Measurements from ENCODE around the gene SLC13A4. TPM values are rescaled to one million over a fixed set of nuclear protein-coding genes. Genes with fewer than 3 reads are reported as not detected.

Gene SLC13A4
- total RNA-seq, 1 donor: 0.36 TPM

DNA sequence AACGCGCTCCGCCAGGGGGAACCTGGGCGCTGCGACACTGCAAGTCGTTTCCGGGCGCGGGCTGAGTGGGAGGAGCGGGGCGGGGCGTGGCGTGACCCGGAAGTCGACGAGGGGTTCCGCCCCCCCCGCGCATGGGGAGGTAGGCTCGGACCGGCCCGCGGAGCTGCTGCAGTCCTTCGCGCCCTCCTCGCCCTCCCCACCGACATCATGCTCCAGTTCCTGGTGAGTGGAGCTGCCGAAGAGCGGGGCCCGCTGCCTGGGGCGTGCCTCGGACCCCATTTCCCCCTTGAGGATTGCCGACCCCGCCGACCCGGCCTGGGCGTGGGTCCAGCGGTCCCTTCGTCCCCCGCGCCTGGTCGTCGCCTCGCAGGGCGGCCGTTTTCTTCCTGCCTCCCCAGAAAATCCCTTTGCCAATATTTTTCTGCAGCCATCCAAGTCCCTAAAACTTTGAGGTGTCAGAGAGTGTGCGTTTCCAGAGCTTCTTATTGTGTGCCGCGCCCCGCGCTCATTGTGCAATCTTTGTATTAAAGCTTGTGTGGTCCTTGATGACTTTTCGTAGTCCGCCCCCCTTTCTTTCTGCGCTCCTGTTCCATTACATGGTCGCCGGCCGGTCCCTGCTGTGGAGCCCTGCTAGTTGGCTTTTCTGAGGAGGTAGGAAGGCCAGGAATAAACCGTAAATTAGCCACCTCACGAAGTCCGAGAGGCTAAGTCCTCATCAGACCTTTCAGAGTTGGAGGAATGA lies 65.4 kb downstream of the SLC13A4 start, which contains the start of gene STMP1:
STMP1 (plus strand) TSS at position 142 of the 742 bp plus-strand sequence.
- Histone ChIP-seq H3K9me3 (ENCODE audit: low read depth, low read length) (no peaks in the 10 kb centered on the region), H2AFZ (ENCODE audit: low read length) (peak within 1 kb of the TSS; percentile 98), H3K4me1 (ENCODE audit: insufficient read depth, low read length) (peaks cover 33% of the 10 kb centered on the region), H4K20me1 (ENCODE audit: insufficient read depth, low read length) (peaks cover 5% of the 10 kb centered on the region), H3K36me3 (ENCODE audit: insufficient read depth, low read length) (no peaks in the 10 kb centered on the region), H3K27me3 (ENCODE audit: insufficient read depth, low read length) (no peaks in the 10 kb centered on the region), H3K4me3 (ENCODE audit: insufficient read depth, low read length) (peak within 1 kb of the TSS; percentile 97), H3K4me2 (ENCODE audit: insufficient read depth, low read length) (peak within 1 kb of the TSS; percentile 95), H3K27ac (ENCODE audit: low read depth, low read length) (peak within 1 kb of the TSS; percentile 100), H3K79me2 (ENCODE audit: insufficient read depth, low read length) (peaks cover 40% of the 10 kb centered on the region)
- DNase-seq (ENCODE audit: insufficient read length, low spot score, missing footprints): peak; percentile 95
- TF ChIP-seq, protein P1, sequence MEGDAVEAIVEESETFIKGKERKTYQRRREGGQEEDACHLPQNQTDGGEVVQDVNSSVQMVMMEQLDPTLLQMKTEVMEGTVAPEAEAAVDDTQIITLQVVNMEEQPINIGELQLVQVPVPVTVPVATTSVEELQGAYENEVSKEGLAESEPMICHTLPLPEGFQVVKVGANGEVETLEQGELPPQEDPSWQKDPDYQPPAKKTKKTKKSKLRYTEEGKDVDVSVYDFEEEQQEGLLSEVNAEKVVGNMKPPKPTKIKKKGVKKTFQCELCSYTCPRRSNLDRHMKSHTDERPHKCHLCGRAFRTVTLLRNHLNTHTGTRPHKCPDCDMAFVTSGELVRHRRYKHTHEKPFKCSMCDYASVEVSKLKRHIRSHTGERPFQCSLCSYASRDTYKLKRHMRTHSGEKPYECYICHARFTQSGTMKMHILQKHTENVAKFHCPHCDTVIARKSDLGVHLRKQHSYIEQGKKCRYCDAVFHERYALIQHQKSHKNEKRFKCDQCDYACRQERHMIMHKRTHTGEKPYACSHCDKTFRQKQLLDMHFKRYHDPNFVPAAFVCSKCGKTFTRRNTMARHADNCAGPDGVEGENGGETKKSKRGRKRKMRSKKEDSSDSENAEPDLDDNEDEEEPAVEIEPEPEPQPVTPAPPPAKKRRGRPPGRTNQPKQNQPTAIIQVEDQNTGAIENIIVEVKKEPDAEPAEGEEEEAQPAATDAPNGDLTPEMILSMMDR (IDR thresholded peaks at IDR 0.05; ENCODE audit: extremely low read depth, low read depth, low read length): peak; percentile 58

DNA sequence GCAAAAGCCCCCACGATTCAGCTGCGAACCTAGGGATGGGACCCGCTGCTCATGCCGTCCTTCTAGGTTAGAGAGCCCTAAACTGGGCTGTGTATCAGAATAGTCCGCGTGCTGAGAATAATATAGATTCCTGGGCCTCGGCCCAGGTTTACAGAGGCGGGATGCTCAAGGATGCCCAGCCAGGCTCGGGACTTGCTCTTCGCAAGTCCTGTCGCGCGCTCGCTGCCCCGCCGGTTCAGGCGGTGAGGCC lies 65.9 kb downstream of the SLC13A4 start:
- Histone ChIP-seq H3K4me1 (ENCODE audit: insufficient read depth, low read length) (peaks cover 33% of the 10 kb centered on the region), H4K20me1 (ENCODE audit: insufficient read depth, low read length) (peaks cover 5% of the 10 kb centered on the region), H3K36me3 (ENCODE audit: insufficient read depth, low read length) (no peaks in the 10 kb centered on the region), H3K27me3 (ENCODE audit: insufficient read depth, low read length) (no peaks in the 10 kb centered on the region), H3K9me3 (ENCODE audit: low read depth, low read length) (no peaks in the 10 kb centered on the region), H3K4me2 (ENCODE audit: insufficient read depth, low read length) (peak overlapping the region; percentile 95), H3K27ac (ENCODE audit: low read depth, low read length) (peak overlapping the region; percentile 64), H3K79me2 (ENCODE audit: insufficient read depth, low read length) (peaks cover 36% of the 10 kb centered on the region), H3K4me3 (ENCODE audit: insufficient read depth, low read length) (peak overlapping the region; percentile 97), H2AFZ (ENCODE audit: low read length) (peak overlapping the region; percentile 98)
- TF ChIP-seq, protein P1 (IDR thresholded peaks at IDR 0.05; ENCODE audit: extremely low read depth, low read depth, low read length): no peak
- peak; percentile 83 for DNase-seq (ENCODE audit: insufficient read length, low spot score, missing footprints)

DNA sequence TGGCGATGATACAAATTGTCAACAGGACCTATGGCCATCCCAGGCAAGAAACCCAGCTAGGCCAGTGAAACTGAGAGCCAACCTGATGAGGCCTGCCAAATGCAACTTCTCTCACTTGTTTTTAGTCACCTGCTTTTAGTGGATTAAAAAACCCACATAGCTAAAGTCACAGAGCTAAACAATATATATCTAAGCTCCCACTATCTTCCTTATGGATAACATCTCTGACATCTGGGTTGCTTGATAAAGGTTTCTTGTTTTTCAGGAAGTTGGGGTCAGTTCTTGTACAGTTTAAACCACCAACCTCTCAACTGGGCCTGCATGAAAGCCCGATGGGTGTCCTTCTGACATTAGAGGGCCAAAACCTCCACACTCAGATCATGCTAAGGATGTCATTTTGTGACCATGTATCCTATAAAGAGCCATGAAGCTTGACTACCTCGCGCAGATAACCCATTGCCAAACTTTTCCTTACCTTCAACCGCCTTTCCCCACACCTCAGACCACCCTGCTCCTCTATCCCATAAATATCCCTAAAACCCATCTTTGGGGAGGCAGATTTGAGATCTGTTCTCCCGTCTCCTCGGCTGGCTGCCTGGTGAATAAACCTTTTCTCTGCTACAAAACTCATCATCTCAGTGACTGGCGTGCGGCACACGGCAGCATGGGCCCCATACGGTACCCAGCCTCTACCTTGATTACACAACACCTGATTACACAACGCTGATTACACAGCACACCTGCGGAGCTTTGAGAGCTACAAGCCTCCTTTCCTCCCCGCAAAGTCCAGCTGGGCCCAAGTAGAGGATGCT lies 66.5 kb downstream of the SLC13A4 start:
- Histone ChIP-seq H4K20me1 (ENCODE audit: insufficient read depth, low read length) (peaks cover 5% of the 10 kb centered on the region), H3K27ac (ENCODE audit: low read depth, low read length) (peak overlapping the region; percentile 64), H2AFZ (ENCODE audit: low read length) (peak overlapping the region; percentile 98), H3K4me1 (ENCODE audit: insufficient read depth, low read length) (peaks cover 30% of the 10 kb centered on the region), H3K4me3 (ENCODE audit: insufficient read depth, low read length) (peak overlapping the region; percentile 97), H3K27me3 (ENCODE audit: insufficient read depth, low read length) (no peaks in the 10 kb centered on the region), H3K79me2 (ENCODE audit: insufficient read depth, low read length) (peaks cover 31% of the 10 kb centered on the region), H3K9me3 (ENCODE audit: low read depth, low read length) (no peaks in the 10 kb centered on the region), H3K36me3 (ENCODE audit: insufficient read depth, low read length) (no peaks in the 10 kb centered on the region), H3K4me2 (ENCODE audit: insufficient read depth, low read length) (peak overlapping the region; percentile 95)
- no peak for DNase-seq (ENCODE audit: insufficient read length, low spot score, missing footprints)
- TF ChIP-seq, protein P1 (IDR thresholded peaks at IDR 0.05; ENCODE audit: extremely low read depth, low read depth, low read length): no peak
